ENCODE measurements around the gene LEMD2.
"Not testable (repeated sequence)": the region's sequence is repeated elsewhere in the genome, so short reads cannot be mapped to it uniquely, and the experiment has no call there.

The LEMD2 gene

DNA sequence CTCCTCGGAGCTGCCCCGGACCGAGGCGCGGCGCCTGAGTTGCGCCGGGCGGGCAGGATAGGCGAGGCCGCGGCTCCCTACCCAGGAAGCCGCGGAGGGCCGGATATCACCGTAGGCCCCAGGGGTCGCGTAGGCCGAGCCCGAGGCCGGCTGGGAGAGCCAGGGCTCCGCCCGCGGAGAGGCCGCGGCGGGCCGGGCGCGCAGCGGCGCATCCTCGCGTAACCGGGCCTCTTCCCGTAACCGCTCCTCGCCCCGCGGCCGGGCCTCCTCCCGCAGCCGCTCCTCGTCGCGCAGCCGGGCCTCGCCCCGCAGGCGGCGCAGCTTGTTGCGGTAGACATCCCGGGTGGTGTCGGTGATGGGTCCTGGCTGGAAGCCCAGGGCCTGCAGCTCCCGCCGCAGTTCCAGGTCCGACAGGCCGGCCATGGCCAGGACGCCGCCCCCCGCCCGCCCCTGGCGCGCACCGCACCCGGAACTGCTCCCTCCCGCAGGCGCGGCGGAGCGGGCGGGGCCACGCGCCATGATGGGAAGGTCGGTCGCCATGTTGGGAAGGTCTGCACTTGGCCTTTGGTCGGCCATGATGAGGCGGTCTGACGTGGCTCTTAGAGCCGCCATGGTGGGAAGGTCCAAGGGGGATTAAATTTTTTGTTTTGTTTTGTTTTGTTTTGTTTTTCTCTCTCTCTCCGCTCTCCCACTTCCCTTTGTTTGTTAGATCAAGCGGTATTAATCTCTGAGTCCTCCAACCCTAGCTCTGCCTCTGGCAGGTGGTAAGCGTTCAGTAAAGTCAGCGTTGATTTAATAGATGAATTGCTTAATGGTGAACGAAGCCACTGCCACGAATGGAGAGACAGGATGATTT, at the start of gene LEMD2:
Gene LEMD2 (minus strand): TSS at position 437 of the 856 bp plus-strand sequence. CDS start 14 bp downstream, at position 423.
- DNase-seq: peak; percentile 89

DNA sequence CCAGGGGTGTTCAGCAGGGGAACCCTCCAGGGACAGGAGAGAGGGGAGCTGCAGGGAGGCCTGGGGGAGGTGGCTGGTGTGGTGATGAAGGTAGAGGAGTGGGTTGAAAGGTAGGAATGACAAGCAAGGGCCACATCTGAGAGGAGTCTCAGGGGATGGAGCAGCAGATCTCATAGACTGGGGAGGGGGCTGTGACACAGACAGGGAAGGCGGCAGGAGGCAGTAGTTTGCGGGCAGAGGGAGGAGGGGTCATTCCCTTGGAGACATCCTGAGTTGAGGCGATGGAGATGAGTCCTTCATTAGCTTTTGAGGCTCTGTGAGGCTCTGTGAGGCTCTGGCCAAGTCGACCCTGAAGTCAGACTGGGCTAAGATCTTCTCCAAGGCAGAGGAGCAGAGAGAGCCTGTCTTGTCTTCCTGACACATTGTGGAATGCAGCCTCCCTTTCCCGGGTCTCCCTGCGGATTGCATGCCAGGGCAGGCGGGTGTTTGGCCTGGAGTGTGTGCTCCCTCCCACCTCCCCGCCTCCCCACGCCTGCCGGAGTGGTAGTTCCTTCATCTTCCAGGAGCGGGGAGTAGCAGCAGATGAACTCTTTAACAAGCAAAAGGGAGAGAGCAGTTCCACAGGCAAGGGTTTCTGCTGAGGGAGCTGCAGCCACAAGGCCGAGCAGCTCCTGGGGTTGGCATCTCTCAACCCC, 49.2 kb upstream of the LEMD2 start:
- no peak for DNase-seq

DNA sequence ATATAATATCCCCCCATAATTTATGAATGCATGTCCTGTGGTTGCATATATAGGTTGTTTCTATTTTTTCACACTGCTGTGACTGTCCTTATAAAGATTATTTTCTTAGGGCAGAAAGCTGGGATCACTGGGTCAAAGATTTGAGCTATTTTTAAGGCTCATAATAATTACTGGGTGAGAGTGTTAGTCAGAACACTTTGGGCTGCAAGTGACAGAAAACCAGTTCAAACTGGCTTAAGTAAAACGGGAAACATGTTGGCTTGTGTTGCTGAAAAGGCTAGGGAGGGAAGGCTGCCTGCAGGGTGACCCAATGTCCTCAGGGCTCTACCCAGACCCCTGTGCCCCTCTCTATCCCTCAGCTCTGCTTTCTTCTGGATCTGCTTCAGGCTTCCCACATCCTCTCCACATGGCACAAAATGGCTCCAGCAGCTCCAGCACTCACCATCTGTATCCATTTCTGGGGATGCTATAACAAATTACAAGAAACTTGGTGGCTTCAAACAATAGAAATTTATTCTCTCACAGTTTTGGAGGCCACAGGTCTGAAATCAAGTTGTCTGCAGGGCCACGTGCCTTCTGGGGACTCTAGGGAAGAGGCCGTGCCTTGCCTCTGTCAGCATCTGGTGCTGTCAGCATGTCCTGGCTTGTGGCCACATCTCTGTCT, 48.0 kb upstream of the LEMD2 start:
- no peak for DNase-seq

DNA sequence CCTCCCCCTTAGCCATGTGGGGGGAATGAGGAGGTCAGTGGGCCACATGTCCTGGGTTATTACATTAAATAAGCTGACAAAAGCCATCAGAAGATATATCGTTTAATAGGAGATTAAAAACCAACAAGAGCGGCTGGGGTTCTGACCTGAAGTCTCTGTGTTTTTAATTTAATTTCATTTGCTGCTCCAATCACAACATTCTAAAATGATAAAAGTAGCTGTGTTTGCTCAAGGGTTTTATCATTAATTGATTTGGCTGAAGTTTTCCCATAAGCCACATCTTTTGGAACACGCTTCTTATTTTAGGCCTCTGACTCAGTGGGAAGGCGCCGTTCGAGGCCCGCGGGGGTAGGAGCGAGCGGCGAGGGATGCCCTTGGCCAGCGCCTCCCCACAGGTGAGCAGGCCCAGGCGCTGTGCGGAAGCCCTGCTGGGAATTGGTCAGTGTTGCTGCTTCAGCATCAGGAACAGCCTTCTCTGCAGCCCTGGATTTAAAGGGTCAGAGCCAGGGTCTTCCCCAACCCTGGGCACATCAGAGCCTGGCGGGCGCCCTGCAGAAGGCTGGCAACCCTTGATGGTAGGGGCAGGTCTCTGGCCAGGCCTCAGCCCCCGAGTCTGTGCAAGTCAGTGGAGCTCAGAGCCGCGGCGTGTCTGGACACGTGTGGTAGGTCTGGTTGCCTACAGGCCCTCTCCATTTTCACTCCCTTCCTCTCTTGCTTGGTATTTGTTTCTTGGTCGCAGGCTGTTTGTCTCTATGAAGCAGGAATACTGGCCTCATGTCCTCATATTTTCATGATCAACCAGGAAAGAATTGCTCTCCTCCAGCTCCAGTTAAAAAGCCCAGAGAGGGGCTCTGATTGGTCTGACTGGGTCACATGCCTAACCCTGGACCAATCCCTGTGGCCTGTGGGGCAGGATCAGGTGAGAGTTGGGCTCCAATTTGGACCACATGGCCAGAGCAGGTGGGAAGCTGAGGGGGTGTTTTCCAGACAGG, 45.8 kb upstream of the LEMD2 start:
- no peak for DNase-seq

DNA sequence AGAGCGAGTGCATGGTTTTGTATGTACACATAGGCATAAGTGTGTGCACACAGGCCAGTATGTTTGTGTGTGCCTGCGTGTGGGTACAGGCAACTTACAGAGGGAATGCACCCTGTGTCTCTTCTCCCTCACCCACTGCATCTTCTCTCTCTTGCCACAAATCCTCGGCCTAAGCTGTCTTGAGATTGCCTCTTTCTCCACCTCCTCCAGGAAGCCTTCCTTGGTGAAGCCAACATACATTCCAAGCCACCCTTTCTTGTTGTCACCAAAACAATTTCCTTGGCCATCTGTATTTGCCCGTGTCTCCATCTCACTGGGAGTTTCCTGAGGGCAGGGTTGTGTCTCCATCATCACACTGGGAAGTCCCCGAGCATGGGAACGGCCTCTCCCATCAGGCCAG, 44.7 kb upstream of the LEMD2 start:
- no peak for DNase-seq

DNA sequence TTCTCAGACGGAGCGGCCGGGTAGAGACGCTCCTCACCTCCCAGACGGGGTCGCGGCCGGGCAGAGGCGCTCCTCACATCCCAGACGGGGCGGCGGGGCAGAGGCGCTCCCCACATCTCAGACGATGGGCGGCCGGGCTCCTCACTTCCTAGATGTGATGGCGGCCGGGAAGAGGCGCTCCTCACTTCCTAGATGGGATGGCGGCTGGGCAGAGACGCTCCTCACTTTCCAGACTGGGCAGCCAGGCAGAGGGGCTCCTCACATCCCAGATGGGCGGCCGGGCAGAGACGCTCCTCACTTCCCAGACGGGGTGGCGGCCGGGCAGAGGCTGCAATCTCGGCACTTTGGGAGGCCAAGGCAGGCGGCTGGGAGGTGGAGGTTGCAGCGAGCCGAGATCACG, 43.9 kb upstream of the LEMD2 start:
- not testable (repeated sequence) for DNase-seq

DNA sequence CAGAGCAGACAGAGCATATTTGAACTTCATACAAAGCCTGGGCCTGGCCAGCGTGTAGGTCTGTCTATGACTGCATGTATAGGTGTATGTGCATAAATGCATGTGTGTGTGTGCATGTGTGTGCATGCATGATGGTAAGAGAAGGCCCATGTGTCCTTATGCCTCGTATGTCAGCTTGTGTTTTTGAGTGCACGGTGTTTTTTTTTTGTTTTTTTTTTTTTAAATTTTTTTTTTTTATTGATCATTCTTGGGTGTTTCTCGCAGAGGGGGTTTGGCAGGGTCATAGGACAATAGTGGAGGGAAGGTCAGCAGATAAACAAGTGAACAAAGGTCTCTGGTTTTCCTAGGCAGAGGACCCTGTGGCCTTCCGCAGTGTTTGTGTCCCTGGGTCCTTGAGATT, 42.8 kb upstream of the LEMD2 start:
- not testable (repeated sequence) for DNase-seq

DNA sequence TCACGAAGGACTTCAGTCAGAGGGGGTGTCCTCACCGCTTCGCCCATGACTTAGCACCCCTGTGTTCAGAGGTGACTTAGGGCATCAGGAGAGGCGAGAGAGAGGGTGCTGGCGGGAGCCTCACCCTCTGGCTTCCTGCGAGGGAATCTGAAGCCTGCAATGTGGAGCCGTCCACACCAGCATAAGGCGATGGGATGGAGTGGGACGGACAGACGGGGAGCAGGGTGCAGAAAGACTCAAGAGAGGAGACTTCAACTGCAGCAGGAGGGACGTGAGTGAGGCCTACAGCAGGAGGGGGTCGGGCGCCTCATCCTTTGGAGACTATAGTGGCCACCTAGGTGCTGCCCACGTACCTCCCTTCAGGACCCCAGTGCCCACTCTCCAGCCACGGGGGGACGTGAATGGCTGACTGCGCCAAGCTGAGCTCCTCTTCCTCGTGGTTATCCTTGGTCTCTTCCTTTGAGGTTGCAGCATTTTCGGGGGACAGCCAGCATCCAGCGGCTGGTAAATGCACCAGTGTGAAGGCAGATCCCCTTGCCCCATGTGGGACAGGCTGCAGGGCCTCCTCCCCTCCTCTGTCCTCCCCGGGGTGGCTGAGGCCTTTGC, 41.8 kb upstream of the LEMD2 start:
- no peak for DNase-seq

DNA sequence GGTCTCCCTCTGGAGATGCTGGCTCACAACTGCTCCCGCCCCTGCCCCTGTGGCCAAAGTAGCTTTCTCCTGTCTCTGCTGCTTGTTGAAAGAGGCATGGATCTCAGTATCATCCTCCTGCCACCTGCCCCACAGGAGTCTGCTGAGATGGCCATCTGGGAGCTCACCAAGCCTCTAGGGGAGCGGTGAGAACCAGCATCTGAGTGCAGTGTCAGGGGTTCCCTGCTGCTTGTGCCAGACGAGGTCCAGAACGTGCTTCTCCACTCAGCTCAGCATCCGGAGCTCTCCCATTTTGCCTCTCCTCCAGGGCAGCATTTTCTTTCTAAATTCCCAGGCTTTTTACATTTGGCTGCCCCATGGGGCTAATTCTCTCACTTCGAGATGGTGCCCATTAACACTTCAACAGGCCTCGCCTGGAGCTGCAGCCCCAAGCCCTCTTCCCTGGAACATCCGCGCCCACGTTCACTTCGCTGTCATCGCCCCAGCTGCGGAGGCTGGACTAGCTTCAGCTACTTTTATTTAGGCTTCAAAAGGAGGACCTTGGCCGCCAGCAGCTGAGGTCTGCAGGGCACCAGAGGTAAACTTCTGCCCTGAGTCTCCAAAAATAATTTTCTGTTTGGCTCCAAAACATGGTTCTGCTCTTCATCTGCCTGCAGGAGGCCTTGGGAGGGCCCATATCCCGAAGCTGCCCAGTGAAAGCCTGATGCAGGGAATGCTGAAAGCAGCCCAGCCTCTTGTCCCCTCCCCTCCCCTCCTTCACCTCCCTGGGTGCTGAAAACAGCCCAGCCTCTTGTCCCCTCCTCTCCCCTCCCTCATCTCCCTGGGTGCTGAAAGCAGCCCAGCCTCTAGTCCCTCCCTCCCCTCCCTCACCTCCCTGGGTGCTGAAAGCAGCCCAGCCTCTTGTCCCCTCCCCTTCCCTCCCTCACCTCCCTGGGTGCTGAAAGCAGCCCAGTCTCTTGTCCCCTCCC, 40.1 kb upstream of the LEMD2 start:
- DNase-seq: peak; percentile 20

DNA sequence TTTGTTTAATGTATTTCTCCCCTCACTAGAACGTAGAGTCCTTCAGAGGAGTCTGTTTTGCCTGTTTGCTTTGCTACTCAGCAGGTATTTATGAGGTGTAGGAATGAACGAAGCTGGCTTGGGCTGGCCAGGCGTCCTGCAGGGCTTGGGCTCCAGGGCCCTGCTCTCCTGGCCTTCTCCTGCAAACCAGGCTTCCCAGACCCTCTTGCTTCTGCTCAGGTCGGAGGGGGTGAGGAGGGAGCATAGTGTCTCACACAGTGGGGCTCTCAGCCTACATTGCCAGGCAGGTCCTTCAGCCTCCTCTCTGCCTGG, 39.5 kb upstream of the LEMD2 start:
- no peak for DNase-seq

DNA sequence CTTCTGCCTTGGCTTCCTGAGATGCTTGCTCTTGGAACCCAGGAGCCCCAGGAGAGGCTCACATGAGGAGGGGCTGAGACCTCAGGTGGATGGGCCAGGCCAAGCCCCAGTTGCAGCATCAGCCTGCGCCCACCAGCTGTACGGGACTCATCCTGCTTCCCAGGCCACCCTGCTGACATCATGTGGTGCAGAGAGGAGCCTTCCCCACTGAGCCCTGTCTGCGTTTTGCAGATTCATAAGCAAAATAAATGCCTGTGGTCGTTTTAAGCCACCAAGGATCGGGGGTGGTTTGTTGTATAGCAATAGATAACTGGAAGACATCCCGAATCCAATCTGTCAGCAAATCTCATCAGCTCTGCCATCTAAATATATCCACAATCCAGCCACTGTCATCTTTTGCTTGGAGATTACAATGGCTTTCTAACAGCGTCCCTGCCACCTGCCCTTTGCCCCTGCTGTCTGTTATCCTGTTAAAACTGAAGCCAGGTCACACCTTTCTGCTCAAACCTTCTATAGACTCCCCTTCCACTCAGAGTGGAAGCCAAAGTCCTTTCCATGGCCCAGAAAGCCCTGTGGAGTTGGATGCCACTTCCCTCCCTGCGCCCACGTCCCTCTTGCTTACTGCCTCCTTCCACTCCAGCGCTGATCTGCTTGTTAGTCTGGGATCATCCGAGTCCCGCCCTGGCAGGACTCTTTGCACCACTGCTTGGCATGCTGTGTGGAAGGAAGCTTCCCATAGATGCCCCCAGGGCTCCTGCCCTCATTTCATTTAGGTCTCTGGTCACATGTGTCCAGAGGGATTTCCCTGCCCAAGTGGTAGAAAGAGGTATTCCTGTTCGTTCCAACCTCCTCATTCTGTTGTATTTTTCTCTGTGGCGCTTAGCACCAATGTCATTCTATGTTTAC, 38.9 kb upstream of the LEMD2 start:
- DNase-seq: no peak

DNA sequence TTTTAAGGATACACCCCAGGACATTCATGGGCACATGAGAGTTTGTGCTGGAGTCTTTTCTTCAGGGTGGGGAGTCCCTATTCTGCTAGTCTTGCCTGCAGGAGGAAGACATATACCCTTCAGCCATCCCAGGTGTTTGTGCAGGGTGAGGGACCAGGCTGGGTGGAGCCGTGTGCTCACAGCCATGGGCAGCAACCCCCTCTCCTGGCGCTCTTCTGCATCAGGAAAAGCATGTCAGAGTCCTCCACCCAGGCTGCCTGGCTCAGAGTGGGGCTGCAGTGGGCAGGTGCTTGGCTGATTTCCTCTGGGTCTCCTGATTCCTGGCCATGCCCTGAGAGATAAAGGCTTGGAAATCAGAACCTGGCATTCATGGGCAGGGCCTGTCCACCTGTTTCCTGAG, 37.6 kb upstream of the LEMD2 start:
- peak; percentile 39 for DNase-seq

DNA sequence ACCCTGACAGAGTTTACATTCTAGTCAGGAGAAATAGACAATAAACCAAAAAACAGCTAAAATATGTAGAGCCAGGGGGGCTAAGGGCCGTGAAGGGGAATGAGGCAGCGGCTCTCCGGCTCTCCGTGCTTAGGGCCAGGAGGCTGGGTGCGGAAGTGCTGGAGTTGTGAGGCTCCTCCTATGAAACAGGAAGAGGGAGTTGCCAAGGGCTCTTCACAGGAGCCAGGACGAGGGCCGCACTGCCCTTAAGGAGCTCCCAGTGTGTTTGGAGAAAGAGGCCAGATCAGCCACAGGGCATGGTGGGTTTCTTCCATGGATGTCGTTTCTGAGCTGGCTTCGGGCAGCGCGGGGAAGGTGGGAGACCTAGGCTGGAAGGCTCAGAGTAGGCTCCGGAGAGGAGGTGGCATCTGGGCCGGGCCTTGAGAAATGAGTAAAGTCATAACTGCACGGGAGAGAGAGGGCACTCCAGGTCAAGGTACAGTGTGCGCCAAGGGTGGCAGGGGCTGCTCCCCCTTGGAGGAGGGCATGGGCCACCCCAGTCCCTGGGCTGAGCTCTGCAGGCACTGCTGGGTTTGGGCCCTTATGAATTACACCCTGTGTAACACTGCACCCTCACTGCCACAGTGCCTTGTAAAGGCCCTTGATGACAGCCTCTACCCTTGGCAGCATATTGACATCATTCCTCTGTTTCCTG, 35.7 kb upstream of the LEMD2 start:
- no peak for DNase-seq

DNA sequence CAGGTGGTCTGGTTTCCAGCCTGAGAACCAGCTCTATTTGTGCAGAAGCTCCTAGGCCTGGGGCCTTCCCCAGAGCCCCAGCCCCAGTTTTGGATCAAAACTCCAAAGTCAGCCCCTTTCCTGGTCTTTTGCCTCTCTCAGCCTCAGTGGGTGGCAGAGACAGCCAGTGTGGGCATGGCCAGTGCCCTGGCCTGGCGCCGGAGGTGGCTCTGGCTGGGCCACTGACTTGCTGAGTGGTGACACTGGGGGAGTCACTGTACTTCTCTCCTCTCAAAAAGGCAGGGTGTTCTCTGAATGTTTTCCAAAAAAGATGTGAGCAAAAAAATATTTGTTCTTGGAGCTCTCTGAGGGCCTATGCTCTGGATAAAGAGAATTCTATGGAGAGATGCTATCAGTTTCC, 34.9 kb upstream of the LEMD2 start:
- no peak for DNase-seq

DNA sequence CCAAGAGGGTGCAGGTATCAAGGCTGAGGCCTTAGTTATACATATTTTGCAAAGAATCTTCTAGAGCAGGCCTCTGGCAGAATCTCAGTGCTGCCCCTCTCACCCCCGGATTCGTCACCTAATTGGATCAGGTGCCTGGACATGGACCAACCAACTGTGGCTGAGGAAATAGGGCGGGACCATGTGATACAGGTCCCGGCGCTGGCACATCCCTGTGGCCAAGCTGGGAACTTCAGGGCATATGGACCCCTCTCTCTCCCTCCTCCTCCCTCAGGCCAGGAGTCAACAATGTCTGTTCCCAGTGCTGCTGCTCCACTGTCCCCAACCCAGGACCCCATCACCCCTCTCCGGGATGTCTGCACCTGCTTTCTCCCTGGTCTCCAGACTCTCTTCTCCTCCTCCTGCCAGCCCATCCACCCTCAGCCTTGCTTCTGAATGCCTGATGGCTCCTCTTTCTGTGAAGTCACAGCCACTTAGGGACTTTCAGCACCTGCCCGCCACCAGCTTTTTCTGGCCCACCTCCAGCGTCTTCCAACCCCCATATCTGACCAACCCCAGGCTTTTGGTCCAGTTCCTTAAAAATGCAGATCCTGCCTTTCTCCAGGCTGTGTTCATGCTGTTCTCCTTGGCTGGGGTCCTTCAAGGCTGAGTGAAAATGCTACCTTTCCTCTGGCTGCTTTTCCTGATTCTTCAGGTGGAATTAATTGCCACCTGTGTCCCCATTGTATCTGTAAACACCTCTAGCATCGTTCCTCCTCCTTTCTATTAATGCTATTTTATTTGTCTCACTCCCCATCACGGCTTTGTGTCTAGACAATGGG, 33.9 kb upstream of the LEMD2 start:
- peak; percentile 81 for DNase-seq

DNA sequence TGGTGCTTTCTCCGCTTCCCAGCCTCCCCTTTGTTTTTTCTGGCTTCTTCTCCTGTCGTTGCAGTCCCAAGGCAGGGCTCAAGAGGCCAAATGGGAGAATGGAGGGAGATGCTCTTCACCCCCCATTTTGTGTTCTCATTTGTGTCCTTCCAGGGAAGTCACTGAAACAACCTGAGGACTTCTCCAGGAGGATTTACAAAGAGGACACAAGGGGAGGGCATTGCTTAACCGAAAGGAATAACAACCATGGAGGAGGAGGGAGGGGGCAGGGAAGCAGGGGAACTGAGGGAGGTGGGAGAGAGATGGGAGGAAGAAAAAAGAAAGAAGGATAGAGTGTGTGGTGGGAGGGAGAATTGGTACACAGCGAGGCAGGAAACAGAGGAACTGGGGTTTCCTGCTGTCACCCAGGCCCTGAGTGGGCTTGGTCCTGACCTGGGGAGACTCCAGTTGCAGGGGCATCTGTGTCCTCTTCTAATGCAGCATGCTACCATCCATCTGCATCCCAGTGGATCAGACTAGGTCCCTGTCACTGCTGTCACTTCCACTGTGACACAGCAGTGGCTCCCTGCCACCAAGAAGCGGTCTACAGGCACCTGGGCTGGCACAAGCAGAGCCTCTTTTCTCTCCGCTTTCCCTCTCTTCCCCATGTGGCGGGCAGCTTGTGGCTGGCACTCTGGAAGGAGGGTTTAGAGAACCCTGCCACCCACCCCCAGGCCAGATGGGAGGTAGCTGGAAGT, 32.0 kb upstream of the LEMD2 start:
- DNase-seq: no peak

DNA sequence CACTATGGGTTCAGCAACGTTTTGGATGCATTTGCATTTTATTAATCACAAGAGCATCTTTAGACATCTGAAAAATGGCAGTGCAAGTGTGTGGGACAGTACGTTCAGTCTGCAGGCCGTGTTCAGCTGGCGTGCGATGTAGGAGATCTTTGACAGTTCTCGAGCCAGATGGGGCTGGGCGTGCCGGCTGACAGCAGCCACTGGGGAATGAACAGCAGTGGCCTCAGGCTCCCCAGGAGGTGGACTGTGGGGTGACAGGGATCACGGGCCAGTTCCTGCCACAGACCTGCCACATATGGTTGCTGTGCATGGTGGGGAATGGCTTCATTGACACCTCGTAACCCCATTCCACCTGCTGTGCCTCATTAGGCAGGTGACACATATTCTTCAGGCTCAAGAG, 31.3 kb upstream of the LEMD2 start:
- no peak for DNase-seq

DNA sequence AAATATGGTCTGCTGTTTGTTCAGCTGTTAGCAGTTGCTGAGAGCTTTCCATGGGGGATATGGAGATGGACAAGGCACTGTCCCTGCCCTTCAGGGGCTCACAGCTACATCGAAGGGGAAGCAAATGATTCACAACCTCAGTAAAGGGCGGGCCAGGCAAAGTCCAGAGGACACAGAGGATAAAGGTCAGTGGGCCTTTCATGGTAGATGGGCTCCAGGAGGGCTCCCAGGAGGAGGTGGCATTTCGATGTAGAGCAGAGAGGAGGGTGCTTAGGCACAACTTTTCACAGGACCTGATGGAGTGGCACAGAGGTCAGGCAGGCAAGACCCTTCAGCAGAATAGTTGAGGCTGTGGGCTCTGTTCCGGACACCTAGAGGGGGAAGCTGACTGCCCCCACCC, 30.1 kb upstream of the LEMD2 start:
- DNase-seq: no peak
